Embryonic facial prominence (tissue), 1 donor: ENCODE results near the gene PDGFA.
A peak's percentile ranks its signal among the peaks of the same experiment; 100 is the strongest.

Experiments
- DNase-seq: peaks from one replicate; pipeline ENCODE4 v3.0.0-alpha.2; 2016; ENCODE audit errors: extremely low spot score

Gene PDGFA

DNA sequence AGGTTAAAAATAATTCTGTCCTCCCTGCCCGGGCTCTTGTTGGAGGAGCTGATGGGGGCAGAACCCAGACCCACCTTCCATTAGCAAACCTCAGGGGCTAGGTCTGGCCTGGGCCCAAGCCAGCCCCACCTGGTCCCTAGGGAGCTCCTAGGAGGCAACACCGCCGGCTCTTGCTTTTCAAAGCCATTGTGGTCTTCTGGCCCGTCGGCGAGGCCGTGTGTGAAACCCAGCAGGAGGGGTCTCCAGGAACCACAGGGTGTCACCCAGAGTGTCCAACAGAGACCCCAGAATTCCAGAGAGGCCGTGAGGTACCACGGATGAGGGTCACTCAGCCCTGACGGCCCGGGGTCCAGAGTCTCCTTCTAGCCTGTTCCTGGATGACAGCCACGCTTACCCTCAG, 16.6 kb upstream of the PDGFA start:
- no peak for DNase-seq

DNA sequence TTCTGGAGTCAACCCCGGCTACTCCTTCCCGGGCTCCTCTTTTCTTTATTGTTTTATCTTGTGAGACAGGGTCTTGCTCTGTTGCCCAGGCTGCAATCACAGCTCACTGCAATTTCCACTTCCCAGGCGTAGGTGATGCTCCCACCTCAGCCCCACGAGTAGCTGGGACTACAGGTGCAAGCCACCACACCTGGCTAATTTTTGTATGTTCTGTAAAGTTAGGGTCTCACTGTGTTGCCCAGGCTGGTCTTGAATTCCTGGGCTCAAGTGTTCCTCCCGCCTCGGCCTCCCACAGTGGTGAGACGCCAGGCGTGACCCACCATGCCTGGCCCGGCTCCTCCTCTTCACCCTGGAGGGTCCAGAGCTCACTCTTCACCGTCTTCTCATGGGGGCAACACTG, 15.3 kb upstream of the PDGFA start:
- DNase-seq, result no peak

DNA sequence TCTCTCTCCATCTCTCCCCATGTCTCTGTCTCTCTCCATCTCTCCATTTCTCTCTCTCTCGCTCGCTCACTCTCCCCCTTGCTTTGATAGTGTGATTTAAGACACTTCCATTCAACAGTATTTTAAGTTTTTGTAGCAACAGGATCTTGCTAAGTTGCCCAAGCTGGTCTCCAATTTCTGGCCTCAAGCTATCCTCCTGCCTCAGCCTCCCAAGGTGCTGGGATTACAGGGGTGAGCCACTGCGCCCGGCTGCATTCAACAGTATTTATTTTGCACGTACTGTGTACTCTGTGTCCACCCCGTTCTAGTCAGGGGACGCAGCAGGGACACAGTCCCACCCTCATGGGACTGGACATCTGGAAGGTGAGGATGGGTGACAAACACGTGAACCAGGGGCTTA, 14.4 kb upstream of the PDGFA start:
- no peak for DNase-seq

DNA sequence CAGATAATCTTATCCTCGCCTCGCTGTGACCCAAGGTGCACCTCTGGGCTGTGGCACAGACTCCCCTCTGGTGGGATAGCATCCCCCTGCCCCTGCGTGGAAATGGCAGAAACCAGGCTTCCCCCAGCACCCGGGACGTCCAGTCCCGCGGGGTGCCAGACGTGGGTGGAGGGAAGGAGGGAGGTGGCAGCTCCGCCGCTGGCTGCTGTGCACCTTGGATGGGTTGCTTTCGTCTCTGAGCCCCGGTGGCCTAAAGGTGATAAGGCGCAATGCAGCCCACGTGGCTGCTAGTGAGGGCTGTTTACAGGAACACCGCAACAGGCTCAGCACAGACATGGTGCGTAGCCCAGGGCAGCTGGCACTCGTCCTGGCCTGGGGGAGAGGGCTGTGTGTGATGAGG, 13.6 kb upstream of the PDGFA start:
- no peak for DNase-seq

DNA sequence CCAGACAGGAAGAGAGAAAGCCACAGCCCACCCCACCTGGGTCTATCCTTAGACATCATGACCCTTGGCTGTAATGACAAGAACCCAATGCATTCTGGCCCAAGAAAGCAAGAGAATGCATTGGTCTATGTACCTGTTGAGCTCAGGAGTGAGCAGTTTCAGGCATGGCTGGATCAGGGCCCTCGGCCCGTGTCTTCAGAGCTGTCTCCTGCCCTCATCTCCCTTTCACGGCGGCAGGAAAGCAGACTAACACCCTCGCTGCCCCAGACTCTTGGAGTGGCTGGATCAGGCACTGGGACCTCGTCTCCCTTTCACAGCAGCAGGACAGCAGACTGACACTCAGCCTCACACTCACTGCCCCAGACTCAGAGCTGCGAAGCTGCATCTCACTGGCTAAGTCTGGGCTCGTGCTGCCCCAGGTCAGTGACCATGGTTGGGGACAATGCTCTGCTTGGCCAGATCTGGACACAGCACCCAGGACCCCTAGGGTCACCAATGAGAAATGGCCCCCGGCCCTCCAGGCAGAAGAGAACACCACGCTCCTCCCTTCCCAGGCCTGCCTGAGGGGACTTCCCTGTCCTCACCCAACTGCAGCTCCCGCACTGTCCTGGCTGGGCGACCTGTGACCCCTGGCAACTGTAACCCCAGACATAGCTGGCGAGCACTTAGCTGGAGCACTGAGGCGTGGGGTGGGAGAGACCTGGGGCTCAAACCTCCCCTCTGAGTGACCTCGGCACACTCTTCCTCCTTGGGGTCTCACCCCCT, 12.9 kb upstream of the PDGFA start:
- no peak for DNase-seq

DNA sequence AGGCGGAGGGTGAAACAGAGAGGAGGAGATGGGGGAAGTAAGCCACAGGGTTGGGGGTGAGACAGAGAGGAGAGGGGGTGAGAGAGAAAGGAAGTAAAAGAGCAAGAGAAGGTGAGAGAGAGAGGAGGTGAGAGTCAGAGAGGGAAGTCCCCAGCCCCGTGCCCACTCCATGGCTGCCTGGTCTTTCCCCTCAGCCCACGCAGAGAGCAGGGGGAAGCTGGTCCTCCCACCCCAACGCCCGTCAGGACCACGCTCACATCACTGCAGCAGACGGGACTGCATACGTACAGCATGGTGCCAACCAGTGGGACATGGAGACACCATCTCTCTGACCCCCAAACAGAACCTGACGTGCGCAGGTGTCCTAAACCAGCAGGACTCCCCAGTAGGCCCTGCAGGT, 12.1 kb upstream of the PDGFA start:
- no peak for DNase-seq

DNA sequence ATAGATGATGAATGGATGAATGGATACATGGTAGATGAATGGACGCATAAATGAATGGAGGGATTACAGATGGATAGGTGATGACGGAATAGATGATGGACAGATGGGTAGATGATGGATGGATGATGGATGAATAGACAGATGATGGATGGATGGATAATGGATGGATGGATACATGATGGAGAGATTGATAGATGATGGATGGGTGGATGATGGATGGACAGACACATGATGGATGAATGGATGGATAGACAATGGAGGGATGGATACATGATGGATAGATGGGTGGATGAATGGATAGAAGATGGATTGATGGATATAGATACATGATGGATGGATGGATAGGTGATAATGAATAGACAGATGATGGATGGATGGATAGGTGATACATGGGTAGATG, 8.8 kb upstream of the PDGFA start:
- DNase-seq, result no peak

DNA sequence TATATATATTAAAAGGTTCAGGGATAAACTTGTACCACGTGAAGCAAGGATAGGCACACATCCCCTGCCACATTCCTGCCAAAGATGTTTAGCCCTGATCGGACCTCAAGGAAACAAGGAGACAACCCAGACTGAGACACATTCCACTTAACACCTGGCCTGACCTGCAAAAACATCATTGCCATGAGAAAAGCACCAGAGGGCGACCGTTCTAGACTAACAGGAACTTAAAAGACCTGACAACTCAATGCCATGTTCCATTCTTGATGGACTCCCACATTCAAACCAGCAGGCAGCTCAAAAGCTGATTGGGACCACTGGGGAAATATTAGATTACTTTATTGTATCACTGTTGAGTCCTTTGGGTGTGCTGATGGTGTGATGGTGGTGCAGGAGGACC, 8.1 kb upstream of the PDGFA start:
- DNase-seq, result no peak

DNA sequence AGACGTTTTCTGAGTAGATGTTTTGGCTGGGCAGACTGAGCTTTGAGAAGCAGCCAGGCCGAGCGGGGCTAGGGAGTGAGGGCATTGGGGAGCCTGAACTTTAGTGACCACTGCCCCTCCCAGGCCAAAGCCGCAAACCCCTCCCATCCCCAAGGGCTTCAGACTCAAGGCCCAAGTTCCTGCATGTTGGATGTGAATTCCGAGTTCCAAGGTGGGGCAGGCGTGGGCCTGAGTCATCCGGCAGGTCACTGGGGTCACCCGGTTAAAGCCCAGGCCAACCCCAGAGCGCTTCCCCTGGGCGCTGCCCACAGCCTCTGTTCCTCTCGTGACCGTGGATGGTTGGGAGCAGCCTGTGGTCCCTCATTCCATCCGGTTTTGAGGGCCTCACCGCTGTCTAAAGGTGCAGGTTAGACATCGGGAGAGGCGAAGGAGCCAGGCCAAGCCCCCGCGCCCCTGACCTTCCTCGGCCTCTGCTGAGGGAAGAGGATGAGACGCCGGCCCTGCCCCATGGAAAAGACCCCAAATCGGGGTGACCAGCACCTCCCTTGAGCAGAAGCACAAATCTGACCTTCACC, 6.9 kb upstream of the PDGFA start:
- DNase-seq, result no peak

DNA sequence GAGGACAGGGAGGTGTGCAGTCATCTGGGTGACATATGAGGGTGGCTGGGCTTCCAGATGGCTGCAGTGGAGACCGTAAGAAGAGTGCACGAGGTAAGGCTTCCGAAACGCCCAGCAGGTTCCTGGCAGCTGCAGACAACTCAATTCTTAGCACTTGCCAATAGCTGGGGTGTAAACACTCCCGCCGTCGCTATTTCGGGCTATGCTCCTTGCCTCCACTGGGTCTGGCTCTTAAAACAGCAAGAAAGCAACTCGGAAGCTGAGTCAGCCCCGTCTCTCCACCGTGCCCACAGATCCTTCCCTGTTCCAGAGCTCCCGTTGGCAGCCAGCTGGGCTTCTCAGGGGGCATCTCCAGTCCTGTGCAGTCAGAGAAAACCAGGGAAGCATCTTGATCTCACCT, 6.1 kb upstream of the PDGFA start:
- no peak for DNase-seq

DNA sequence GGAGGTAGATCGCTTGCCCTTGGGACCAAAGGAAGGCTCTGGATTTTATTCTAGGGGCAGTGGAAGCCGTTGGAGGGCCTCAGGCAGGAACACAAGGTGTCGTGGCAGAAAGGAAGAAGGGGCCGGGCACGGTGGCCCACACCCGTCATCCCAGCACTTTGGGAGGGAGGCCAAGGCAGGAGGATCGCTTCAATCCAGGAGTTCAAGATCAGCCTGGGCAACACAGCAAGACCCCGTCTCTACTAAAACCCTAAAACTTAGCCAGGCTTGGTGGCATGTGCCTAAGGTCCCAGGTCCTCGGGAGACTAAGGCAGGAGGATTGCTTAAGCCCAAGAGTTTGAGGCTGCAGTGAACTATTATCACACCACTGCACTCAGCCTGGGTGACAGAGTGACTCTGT, 5.2 kb upstream of the PDGFA start:
- DNase-seq, result no peak

DNA sequence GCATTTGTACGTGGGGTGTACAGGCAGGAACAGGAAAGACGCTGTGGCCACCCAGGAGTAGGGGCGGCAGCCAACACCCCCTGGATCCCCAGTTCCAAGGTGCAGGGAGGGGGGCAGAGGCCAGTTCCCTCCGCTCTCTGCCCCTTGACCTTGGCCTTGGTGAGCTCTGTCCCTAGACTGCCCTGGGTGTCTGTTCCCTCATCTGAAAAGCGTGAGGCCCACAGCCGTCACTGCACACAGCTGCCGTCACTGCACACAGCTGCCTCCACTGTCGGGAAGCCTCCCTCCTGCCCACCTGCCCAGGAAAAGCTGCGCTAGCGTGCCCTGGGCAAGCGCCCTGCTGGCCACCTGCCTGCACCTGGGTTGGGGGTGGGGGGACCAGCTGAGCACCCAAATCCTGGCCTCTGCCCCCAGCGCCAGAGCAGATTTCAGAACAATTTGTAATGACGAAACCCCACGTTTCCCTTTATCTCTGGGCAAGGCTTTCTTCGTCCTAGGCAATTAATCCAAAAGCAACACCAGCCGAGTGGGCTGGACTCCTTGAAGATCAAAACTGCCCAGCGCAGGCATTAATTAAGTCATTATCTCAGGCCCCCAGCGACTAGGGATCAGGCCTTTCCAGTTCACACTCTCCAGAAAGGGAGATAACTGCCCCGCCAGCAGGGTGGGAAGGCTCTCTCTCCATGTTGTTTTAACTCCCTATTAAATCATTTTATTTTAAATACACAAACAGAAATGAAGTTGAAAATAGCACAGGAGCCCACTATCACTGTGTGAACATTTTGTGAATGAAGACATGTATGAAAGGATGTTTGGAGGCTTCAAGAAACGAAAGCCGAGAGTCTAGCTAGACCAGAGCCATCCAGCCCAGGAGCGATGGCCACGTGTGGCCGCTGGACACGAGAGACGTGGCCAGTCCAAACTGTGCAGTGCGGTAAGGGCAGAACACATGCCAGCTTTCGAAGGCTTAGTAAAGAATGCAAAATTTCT, 4.0 kb upstream of the PDGFA start:
- DNase-seq, result no peak

DNA sequence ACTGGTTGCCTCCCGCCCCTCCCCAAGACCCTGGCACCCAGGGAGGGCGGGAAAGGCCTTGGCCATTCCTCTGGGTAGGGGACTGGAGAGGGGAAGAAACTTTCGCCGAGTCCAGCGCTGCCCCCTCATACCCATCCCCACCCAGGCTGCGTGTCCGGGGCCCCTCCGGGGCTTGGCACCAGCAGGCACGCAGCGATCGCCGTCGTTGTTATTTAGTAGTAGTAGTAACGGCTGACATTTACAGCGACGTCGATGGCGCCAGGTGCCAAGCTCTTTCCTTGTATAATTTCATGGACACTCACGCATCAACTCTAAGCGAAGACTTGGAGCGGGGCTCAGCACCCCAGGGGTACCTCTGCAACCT, 3.3 kb upstream of the PDGFA start:
- no peak for DNase-seq

DNA sequence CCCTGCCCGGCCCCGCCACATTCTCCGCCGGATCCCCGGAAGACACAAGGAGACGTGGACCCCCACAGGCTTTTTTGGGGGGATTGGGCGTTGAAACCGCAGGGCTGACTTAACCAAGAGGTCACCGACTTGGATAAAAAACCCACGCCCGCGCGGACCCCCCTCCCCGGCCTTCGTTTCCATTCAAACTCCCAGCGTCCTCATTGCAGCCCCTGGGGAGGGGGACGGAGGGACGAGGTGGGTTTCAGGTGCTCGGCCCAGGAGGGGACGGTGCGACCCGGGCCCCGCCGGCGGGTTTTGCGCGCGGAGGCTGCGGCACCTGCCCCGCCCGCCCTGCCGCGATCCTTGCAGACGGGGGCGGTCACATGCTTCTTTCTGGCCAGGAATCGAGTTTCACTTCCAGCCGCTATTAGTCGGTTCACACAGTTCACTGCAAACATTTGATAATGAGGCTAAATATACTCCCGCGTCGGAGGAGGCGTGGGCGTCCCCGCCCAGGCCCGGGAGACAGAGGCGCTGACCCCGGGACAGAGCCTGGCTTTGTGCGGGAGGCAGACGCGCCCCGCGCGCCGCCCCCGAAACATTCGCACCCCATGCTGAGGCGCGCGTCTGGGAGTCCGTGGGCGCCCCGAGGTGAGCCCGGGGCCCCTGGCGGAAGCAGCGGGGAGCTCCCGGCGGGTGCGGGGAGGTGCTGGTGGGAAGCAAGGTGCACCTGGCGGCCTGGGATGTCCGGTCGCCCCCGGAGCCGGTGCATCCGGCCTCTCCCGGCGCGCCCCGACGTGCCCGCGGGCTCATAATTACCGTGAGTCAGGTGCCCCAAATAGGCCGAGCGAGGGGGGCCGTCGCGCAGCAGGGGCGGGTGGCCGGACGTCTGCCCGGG, 2.7 kb upstream of the PDGFA start:
- DNase-seq, result no peak

DNA sequence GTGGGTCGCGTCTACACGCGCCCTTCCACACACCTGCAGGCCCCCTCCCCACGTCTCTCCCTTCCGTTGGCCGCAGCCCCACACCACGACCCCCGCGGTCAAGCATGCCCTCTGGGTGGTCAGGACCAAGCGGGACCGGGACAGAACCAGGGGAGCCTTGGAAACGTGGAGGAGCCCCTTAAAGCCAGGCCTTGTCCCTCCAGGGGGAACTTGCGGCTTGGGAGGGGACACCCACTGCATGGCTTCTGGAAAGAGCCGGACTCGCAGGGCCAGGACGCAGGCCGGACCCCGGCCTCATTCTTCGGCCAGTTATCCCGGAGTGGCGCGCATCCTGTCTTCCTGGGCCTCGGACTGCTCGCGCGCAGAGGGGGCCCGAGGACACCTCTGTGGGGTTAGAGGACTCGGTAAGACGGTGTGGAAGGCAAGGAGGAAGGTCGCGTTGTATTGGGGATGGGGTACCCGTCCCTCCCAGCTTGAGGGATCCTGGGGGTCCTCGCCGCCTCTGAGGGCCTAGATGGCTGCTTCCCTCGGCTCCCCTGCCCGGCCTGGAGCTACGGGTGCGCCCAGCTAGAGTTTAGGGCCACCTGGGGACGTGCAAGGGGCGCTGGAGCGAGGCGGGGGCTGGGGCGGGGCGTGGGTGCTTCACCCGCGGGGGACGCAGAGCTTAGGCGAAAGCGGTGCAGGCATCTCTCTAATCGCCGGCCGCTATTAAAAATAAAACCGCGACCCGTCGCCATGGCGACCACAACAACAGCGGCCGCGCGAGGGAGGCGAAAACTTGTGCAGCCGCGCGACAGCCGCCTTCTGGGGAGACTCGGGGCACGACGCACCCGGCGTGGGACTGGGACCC, 1.8 kb upstream of the PDGFA start:
- DNase-seq, result no peak

DNA sequence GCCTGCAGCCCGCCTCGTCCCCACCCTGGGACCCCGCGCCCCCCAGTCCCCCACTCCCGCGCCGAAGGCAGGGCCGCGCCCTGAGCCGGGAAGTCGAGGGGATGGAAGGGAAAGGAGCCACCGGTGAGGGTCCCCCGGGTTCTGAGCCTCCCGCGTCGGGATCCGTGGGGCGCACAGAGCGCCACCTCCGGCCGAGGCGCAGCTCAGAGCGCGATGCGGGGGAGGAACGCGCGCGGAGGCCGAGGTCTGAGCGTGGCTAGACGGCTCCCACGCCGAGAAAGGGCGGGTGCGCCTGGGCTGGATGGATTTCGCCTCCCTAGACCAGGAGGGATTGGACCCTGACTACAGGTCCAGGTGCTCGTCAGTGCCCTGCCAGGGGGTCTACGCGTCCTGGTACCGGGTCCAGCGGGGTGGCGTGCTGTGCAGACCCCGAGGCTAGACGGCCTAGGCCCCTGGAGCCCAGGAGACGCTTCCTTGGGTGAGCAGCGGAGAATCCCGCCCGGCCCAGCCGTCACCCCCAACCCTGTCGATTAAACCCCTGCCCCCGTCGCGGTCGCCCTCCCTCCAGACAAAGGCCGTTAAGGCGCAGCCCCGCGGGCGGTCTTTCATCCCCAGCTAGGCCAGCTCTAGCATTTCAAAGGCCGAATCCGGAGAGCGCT, 986 bp upstream of the PDGFA start:
- DNase-seq, result no peak

DNA sequence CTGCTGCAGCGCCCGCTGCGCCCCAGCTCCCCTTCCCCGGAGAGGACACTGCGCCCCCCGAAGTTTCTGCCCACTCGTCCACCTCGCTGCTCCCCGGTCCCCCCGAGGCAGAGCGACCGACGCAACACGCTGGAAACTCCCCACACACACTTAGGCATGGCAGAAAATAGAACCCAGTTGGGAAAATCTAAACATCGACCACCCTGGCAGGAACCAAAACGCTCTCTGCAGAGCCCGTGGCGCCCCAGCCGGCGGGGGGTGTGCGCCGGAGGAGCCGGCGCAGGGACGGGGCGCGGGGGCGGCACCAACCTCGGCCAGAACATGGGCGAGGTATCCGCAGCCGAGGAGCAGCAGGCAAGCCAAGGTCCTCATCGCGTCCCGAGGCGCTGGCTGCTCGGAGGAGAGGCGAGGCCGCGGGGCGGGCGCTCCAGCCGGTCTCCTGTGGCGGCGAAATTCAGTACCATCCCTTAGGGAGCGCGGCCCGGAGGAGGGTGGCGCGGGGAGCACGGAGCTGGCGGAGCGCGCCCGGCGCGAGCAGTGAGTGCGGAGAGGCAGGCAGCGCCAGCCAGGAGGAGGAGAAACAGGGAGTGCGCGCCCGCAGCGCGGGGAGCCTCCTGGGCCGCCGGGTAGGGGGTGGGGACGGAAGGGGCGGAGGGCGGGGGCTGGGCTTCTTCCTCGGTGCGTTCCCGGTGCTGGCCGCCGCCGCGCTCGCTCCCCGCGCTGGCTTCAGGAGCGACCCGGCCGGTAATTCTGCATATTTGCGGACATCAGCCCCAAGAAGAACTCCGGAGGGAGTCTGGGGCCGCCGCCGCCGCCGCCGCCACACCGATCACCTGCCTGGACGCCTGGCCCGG, 789 bp downstream of the PDGFA start:
- DNase-seq, result peak; percentile 46

DNA sequence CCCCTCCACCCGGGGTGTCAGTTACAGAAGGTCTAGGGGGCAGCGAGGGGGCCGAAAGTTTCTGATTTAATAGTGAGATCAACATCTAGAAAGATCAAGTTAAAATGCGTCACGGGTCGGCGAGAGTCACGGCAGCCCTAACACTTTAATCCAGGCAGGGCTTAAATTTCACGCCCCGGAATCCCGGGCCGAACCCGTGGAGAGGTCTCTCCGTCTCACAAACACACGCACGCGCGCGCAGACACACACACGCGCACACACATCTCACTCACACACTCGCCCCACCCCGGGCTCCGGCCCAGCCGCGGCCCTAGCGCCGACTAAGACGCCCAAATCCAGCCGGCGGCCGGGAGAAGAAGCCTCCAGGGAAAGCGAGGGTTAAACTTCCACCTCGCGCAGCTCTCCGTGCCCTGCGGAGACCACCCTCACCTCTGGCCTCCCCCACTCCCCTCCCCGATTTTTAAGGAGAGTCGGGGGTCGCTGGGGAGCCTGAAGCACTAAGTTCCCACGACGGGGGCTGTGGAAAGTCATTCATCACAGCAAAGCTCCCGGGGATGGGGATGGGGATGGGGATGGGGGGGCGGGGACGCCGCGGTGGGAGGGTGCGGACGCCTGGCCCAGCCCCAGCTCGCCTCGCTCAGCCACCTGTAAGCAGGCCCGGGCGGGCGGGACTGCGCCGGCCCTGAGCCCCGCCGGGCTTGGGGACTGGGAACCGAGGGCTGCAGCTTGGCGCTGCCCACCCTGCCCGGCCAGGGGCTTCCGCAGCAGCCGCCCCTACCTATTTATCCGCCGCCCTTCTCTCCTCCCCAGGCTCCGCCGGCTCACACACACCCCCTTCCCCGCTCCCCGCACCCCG, 1.6 kb downstream of the PDGFA start:
- DNase-seq, result peak; percentile 64
